OCI-LY1 (cell line): ENCODE measurements around the gene HMHB1.

Source experiments
- H2AFZ ChIP-seq: fragments of 200-600 bp; sonication (generic), shearing (Covaris generic); 2 replicates; pipeline ENCODE4 v1.6.0; 2014; ENCODE audit warnings: antibody characterized with exemption, mild to moderate bottlenecking, low read length
- H3F3A ChIP-seq: fragments of 200-600 bp; sonication (generic), shearing (Covaris generic); 2 replicates; pipeline ENCODE4 v1.6.0; 2014; ENCODE audit warnings: mild to moderate bottlenecking, antibody characterized with exemption, low read length, moderate library complexity; ENCODE audit not compliant: insufficient read depth
- H3K27ac ChIP-seq: fragments of 200-600 bp; sonication (generic); 2 replicates; pipeline ENCODE4 v1.5.1; 2014; ENCODE audit warnings: low read length, mixed run types, mild to moderate bottlenecking, low read depth; ENCODE audit not compliant: poor library complexity, severe bottlenecking
- H3K27me3 ChIP-seq: fragments of 200-600 bp; sonication (generic); 2 replicates; pipeline ENCODE4 v1.6.0; 2014; ENCODE audit warnings: antibody characterized with exemption, mild to moderate bottlenecking, low read length, moderate library complexity; ENCODE audit not compliant: insufficient read depth
- H3K36me3 ChIP-seq: fragments of 200-600 bp; sonication (generic); 2 replicates; pipeline ENCODE4 v1.6.1; 2014; ENCODE audit warnings: mild to moderate bottlenecking, antibody characterized with exemption, low read length, moderate library complexity, mixed read lengths; ENCODE audit not compliant: insufficient read depth
- H3K4me1 ChIP-seq: fragments of 200-600 bp; sonication (generic); 2 replicates; pipeline ENCODE4 v1.5.1; 2014; ENCODE audit warnings: mild to moderate bottlenecking, low read length, moderate library complexity; ENCODE audit not compliant: insufficient read depth, severe bottlenecking
- H3K4me2 ChIP-seq: fragments of 200-600 bp; sonication (generic), shearing (Covaris generic); 2 replicates; pipeline ENCODE4 v1.6.1; 2014; ENCODE audit warnings: low read length
- H3K4me3 ChIP-seq: fragments of 200-600 bp; sonication (generic); 2 replicates; pipeline ENCODE4 v1.5.1; 2014; ENCODE audit warnings: low read length, low read depth, mild to moderate bottlenecking, mixed read lengths; ENCODE audit not compliant: poor library complexity, severe bottlenecking
- H3K79me2 ChIP-seq: fragments of 200-600 bp; shearing (Covaris generic); 2 replicates; pipeline ENCODE4 v1.6.1; 2016; ENCODE audit warnings: mixed run types, low read length, mixed read lengths; ENCODE audit not compliant: insufficient read depth
- H3K9ac ChIP-seq: fragments of 200-600 bp; sonication (generic), shearing (Covaris generic); 2 replicates; pipeline ENCODE4 v1.6.1; 2014; ENCODE audit warnings: mild to moderate bottlenecking, low read length, mixed read lengths
- H3K9me2 ChIP-seq: fragments of 200-600 bp; sonication (generic), shearing (Covaris generic); 2 replicates; pipeline ENCODE4 v1.6.1; 2014; ENCODE audit warnings: low read depth, mild to moderate bottlenecking, low read length, mixed read lengths
- H3K9me3 ChIP-seq: fragments of 200-600 bp; shearing (Covaris generic); 2 replicates; pipeline ENCODE4 v1.6.1; 2014; ENCODE audit warnings: low read length, mixed read lengths
- H4K20me1 ChIP-seq: fragments of 200-600 bp; sonication (generic), shearing (Covaris generic); 2 replicates; pipeline ENCODE4 v1.6.0; 2016; ENCODE audit warnings: mild to moderate bottlenecking, low read length; ENCODE audit not compliant: insufficient read depth
- CTCF ChIP-seq: fragments of 200-600 bp; sonication (generic), shearing (Covaris generic); IDR thresholded peaks from 2 replicates; pipeline ENCODE4 v1.5.1; 2017; ENCODE audit warnings: mild to moderate bottlenecking, antibody characterized with exemption, low read length, moderate library complexity, mixed read lengths
- EZH2 ChIP-seq: fragments of 200-600 bp; sonication (generic), shearing (Covaris generic); IDR thresholded peaks from 2 replicates; pipeline ENCODE4 v1.8.0; 2017; ENCODE audit warnings: borderline replicate concordance, mixed run types, mild to moderate bottlenecking, antibody characterized with exemption, low read length, moderate library complexity, mixed read lengths

The HMHB1 gene

DNA sequence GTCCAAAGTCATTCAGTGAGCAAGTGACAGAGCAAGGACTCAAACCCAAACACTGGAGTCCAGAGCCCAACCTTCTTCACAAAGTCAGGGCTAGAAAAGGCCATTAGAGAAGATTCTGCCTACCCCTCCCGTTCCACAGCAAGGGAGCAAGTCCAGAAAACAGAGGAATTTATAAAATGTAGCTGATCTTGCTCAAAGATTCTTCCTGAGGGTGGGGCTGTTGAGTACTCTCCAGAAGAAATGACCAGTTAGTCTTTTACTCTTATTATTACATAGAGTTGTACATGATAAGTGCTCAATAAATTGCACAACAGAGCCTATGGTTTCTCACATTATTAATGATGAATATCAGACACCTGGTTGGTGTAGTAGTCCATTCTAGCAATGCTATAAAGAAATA, 39.3 kb upstream of the HMHB1 start:
- no peak overlapping the region for H3K9ac ChIP-seq
- H2AFZ ChIP-seq: no peak overlapping the region
- H3K27me3 ChIP-seq: no peaks in the 10 kb centered on the region
- no peaks in the 10 kb centered on the region for H3K79me2 ChIP-seq
- no peaks in the 10 kb centered on the region for H3K36me3 ChIP-seq
- TF ChIP-seq CTCF (no peak), EZH2 (no peak)
- no peaks in the 10 kb centered on the region for H3K4me1 ChIP-seq
- no peak overlapping the region for H3K27ac ChIP-seq
- no peaks in the 10 kb centered on the region for H4K20me1 ChIP-seq
- H3K9me3 ChIP-seq: no peaks in the 10 kb centered on the region
- no peak overlapping the region for H3K4me3 ChIP-seq
- H3K4me2 ChIP-seq: no peak overlapping the region
- H3F3A ChIP-seq: no peaks in the 10 kb centered on the region
- H3K9me2 ChIP-seq: no peaks in the 10 kb centered on the region

GRCh38 chr5:143775258-143775657, 36.7 kb upstream of the HMHB1 start:
- no peaks in the 10 kb centered on the region for H3K4me1 ChIP-seq
- H3K36me3 ChIP-seq: no peaks in the 10 kb centered on the region
- peaks cover 3% of the 10 kb centered on the region; the same call in 1 of the 2 replicates for H3K9me3 ChIP-seq
- H3K4me3 ChIP-seq: no peak overlapping the region
- no peak overlapping the region for H3K4me2 ChIP-seq
- no peaks in the 10 kb centered on the region for H4K20me1 ChIP-seq
- H3K9ac ChIP-seq: no peak overlapping the region
- TF ChIP-seq EZH2 (no peak), CTCF (no peak)
- H2AFZ ChIP-seq: no peak overlapping the region; the same call in 1 of the 2 replicates
- no peaks in the 10 kb centered on the region for H3K27me3 ChIP-seq
- H3K27ac ChIP-seq: no peak overlapping the region
- H3K79me2 ChIP-seq: no peaks in the 10 kb centered on the region
- no peaks in the 10 kb centered on the region for H3K9me2 ChIP-seq
- no peaks in the 10 kb centered on the region for H3F3A ChIP-seq

DNA sequence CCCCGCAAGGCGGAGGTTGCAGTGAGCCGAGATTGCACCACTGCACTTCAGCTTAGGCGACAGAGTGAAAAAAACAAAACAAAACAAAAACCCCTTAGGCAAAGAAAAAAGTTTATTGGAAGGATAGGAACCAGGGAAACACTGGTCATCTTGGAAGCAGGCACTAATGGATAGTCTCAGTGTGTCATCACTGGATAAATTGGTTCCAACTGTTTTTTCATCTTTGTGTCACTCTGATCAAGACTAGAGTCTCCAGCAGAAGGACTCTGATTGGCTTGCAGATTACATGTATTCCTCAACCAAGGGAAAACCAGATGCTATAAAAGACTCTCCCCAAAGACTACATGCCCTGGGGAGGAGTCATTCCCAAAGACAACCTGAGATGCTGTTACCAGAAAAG, 35.0 kb upstream of the HMHB1 start:
- no peak for TF ChIP-seq EZH2
- no peak for TF ChIP-seq CTCF
- Histone ChIP-seq H3K36me3 (no peaks in the 10 kb centered on the region), H3K79me2 (no peaks in the 10 kb centered on the region), H3K4me3 (no peak overlapping the region), H3K9me2 (no peaks in the 10 kb centered on the region), H3K4me1 (no peaks in the 10 kb centered on the region), H3K27me3 (no peaks in the 10 kb centered on the region), H3K9me3 (peaks cover 3% of the 10 kb centered on the region; the same call in 1 of the 2 replicates), H3F3A (no peaks in the 10 kb centered on the region), H3K4me2 (no peak overlapping the region), H3K9ac (no peak overlapping the region), H4K20me1 (no peaks in the 10 kb centered on the region), H2AFZ (no peak overlapping the region), H3K27ac (no peak overlapping the region)
